ENCODE data around the gene SOD2.
"Not testable (repeated sequence)": the region's sequence is repeated elsewhere in the genome, so short reads cannot be mapped to it uniquely, and the experiment has no call there.

- TF ChIP-seq ATF2 (CRISPR knock-in tag; IDR thresholded peaks at IDR 0.05); POLR2A (conservative IDR thresholded peaks at IDR 0.05); NCOR1 (IDR thresholded peaks at IDR 0.05); MBD2 (IDR thresholded peaks at IDR 0.05; ENCODE audit: borderline replicate concordance, low read depth); CTCF (IDR thresholded peaks at IDR 0.05 in 2 of 3, conservative IDR thresholded peaks at IDR 0.05 in 1 of 3; ENCODE audit: insufficient read depth in 2 of 3, low read depth in 1 of 3, low read length in 3 of 3); MITF (IDR thresholded peaks at IDR 0.05); EP300 (IDR thresholded peaks at IDR 0.05; ENCODE audit: low read length); FOXP1 (CRISPR knock-in tag; IDR thresholded peaks at IDR 0.05); MAFK (IDR thresholded peaks at IDR 0.05; ENCODE audit: low read length); ZBTB7A (IDR thresholded peaks at IDR 0.05; ENCODE audit: borderline replicate concordance, control insufficient read depth, low read depth, low read length); HNRNPL (IDR thresholded peaks at IDR 0.05; ENCODE audit: low read depth, low read length); ESRRA (IDR thresholded peaks at IDR 0.05; ENCODE audit: borderline replicate concordance, low read depth): not testable (repeated sequence)
Measured at GRCh38 chr6:159710603-159711002, 17.6 kb upstream of the SOD2 start.
